NB4 (cell line): Measurements from ENCODE around the gene LDHA.

Experiments
- MYC ChIP-seq: IDR thresholded peaks from 2 replicates; pipeline ENCODE4 v1.6.1; 2011; ENCODE audit warnings: low read depth, low read length
- POLR2A ChIP-seq: IDR thresholded peaks from 2 replicates; pipeline ENCODE4 v1.6.1; 2011; ENCODE audit warnings: mild to moderate bottlenecking; ENCODE audit not compliant: insufficient read length; ENCODE audit errors: extremely low read depth
- TF ChIP-seq, protein P1 (sequence below): IDR thresholded peaks from one replicate; pipeline ENCODE4 v1.5.1; 2012; ENCODE audit warnings: low read depth, low read length
- TF ChIP-seq, protein P2 (sequence below): IDR thresholded peaks from 2 replicates; pipeline ENCODE4 v1.6.1; 2011; ENCODE audit warnings: low read depth, low read length

DNA sequence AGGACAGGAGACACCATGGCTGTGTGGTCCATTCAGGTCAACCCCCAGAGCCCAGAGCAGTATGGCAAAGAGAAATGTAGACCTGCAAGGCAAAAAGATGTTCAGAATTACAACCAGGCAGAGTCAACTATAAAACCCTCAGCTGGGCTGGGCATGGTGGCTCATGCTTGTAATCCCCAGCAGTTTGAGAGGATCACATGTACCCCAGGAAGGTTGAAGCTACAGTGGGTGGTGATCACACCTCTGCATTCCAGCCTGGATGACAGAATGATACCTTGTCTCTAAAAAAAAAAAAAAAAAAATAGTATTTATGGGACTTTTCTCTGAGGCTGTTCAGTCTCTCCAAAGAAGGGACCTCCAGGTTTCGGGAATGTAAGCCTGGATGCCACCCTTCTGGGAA lies 18.4 kb upstream of the LDHA start:
- TF ChIP-seq, protein P1, sequence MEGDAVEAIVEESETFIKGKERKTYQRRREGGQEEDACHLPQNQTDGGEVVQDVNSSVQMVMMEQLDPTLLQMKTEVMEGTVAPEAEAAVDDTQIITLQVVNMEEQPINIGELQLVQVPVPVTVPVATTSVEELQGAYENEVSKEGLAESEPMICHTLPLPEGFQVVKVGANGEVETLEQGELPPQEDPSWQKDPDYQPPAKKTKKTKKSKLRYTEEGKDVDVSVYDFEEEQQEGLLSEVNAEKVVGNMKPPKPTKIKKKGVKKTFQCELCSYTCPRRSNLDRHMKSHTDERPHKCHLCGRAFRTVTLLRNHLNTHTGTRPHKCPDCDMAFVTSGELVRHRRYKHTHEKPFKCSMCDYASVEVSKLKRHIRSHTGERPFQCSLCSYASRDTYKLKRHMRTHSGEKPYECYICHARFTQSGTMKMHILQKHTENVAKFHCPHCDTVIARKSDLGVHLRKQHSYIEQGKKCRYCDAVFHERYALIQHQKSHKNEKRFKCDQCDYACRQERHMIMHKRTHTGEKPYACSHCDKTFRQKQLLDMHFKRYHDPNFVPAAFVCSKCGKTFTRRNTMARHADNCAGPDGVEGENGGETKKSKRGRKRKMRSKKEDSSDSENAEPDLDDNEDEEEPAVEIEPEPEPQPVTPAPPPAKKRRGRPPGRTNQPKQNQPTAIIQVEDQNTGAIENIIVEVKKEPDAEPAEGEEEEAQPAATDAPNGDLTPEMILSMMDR, result no peak
- TF ChIP-seq POLR2A, result no peak
- TF ChIP-seq, protein P2, sequence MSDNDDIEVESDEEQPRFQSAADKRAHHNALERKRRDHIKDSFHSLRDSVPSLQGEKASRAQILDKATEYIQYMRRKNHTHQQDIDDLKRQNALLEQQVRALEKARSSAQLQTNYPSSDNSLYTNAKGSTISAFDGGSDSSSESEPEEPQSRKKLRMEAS, result no peak
- TF ChIP-seq MYC, result no peak
